Uterus (tissue), 4 donors: ENCODE data around the gene OR7C2. TPM values are rescaled to one million over a fixed set of nuclear protein-coding genes. Genes with fewer than 3 reads are reported as not detected.

ENCODE experiments used
- DNase-seq, 2 donors: peaks; one replicate each; pipeline ENCODE4 v3.0.0-alpha.2; 2019 to 2020
- H3K27ac ChIP-seq, 2 donors: fragments of 200-600 bp; sonication (generic); 1 replicate in 1 of 2; 2 replicates in 1 of 2; pipeline ENCODE4 v1.5.1; 2016 to 2018
- H3K27me3 ChIP-seq, 2 donors: fragments of 200-600 bp; sonication (generic); one replicate each; pipeline ENCODE4 v1.5.1; 2018 to 2019; ENCODE audit warnings: control low read depth in 1 of 2
- H3K36me3 ChIP-seq, 2 donors: fragments of 200-600 bp; sonication (generic); one replicate each; pipeline ENCODE4 v1.5.1; 2019; ENCODE audit warnings: control low read depth in 1 of 2
- H3K4me1 ChIP-seq, 2 donors: fragments of 200-600 bp; sonication (generic); one replicate each; pipeline ENCODE4 v1.5.1; 2018 to 2019; ENCODE audit warnings: control low read depth in 1 of 2
- H3K4me3 ChIP-seq, 2 donors: fragments of 200-600 bp; sonication (generic); 1 replicate in 1 of 2; 2 replicates in 1 of 2; pipeline ENCODE4 v1.5.1; 2018 to 2019; ENCODE audit warnings: mild to moderate bottlenecking in 1 of 2
- H3K9me3 ChIP-seq, 2 donors: fragments of 200-600 bp; sonication (generic); one replicate each; pipeline ENCODE4 v1.5.1; 2019; ENCODE audit warnings: control low read depth in 1 of 2
- CTCF ChIP-seq, 4 experiments: fragments of 200-600 bp in 2 of 4; fragments of 450-650 bp in 2 of 4; sonication (generic) in 2 of 4; IDR thresholded peaks; one replicate each; pipeline ENCODE4 v1.5.1; 2016 to 2019; ENCODE audit warnings: antibody characterized with exemption in 4 of 4, mild to moderate bottlenecking in 2 of 4, moderate library complexity in 1 of 4
- POLR2A ChIP-seq, 2 donors: fragments of 450-650 bp; IDR thresholded peaks; one replicate each; pipeline ENCODE4 v1.6.1; 2016; ENCODE audit warnings: antibody characterized with exemption in 2 of 2, mild to moderate bottlenecking in 1 of 2, moderate library complexity in 1 of 2
- intact Hi-C: fragments of 100-400 bp; cut with DNase I; formaldehyde crosslinking; loops from one replicate; pipeline ENCODE4 v1.15.1; 2023; ENCODE audit warnings: low total_unique reads
- total RNA-seq, 4 donors: library from RNA; depleted of rRNA in 3 of 4; stranded (reverse); fragments of >200 nt in 3 of 4; gene quantifications; one replicate each; pipeline versions ENCODE4 v1.1.0 to v1.2.4, GENCODE V29; 2014 to 2023
- donor health status: DM: yes; HTN: yes; CAD: no.

Gene OR7C2
- not detected for total RNA-seq

- no peaks in the 10 kb centered on the region for H3K4me1 ChIP-seq
- no peaks in the 10 kb centered on the region for H3K9me3 ChIP-seq
- H3K27me3 ChIP-seq, result peaks cover 0 to 6% of the 10 kb centered on the region in 2 donors
- TF ChIP-seq POLR2A (IDR thresholded peaks at IDR 0.05), result no peak
- TF ChIP-seq CTCF (IDR thresholded peaks at IDR 0.05), result no peak
- no peak within 1 kb of the TSS for H3K4me3 ChIP-seq
- H3K27ac ChIP-seq, result no peak within 1 kb of the TSS
- H3K36me3 ChIP-seq, result no peaks in the 10 kb centered on the region
- DNase-seq, result no peak
- intact Hi-C loops, result no loop called here
Measured at GRCh38 chr19:14941189-14941588, at the start of gene OR7C2. TSS of gene OR7C2 (plus strand) at chr19:14941489. CDS start at chr19:14941489, 0 bp downstream.

- intact Hi-C loops, result no loop called here
- Histone ChIP-seq H3K4me3 (no peak overlapping the region), H3K27me3 (no peaks in the 10 kb centered on the region), H3K36me3 (no peaks in the 10 kb centered on the region), H3K9me3 (no peaks in the 10 kb centered on the region), H3K4me1 (no peaks in the 10 kb centered on the region), H3K27ac (no peak overlapping the region)
- TF ChIP-seq CTCF (IDR thresholded peaks at IDR 0.05) (no peak), POLR2A (IDR thresholded peaks at IDR 0.05) (no peak)
- no peak for DNase-seq
Measured at GRCh38 chr19:14901675-14902260, 39.5 kb upstream of the OR7C2 start.

- Histone ChIP-seq H3K4me1 (no peaks in the 10 kb centered on the region), H3K27me3 (no peaks in the 10 kb centered on the region), H3K9me3 (no peaks in the 10 kb centered on the region), H3K36me3 (no peaks in the 10 kb centered on the region), H3K4me3 (no peak overlapping the region), H3K27ac (no peak overlapping the region)
- TF ChIP-seq CTCF (IDR thresholded peaks at IDR 0.05) (no peak), POLR2A (IDR thresholded peaks at IDR 0.05) (no peak)
- no peak for DNase-seq
- intact Hi-C loops, result no loop called here
Measured at GRCh38 chr19:14906711-14907110, 34.6 kb upstream of the OR7C2 start.

- H3K9me3 ChIP-seq, result no peaks in the 10 kb centered on the region
- no peak overlapping the region for H3K4me3 ChIP-seq
- TF ChIP-seq CTCF (IDR thresholded peaks at IDR 0.05) (no peak), POLR2A (IDR thresholded peaks at IDR 0.05) (no peak)
- DNase-seq, result no peak
- H3K36me3 ChIP-seq, result no peaks in the 10 kb centered on the region
- no peaks in the 10 kb centered on the region for H3K27me3 ChIP-seq
- intact Hi-C loops, result no loop called here
- no peak overlapping the region for H3K27ac ChIP-seq
- H3K4me1 ChIP-seq, result no peaks in the 10 kb centered on the region
Measured at GRCh38 chr19:14915116-14915515, 26.2 kb upstream of the OR7C2 start.

GRCh38 chr19:14916848-14917247, 24.4 kb upstream of the OR7C2 start:
- no peaks in the 10 kb centered on the region for H3K4me1 ChIP-seq
- no peaks in the 10 kb centered on the region for H3K36me3 ChIP-seq
- intact Hi-C loops, result no loop called here
- DNase-seq, result no peak
- no peaks in the 10 kb centered on the region for H3K27me3 ChIP-seq
- TF ChIP-seq CTCF (IDR thresholded peaks at IDR 0.05), result no peak
- no peak overlapping the region for H3K27ac ChIP-seq
- no peaks in the 10 kb centered on the region for H3K9me3 ChIP-seq
- H3K4me3 ChIP-seq, result no peak overlapping the region
